Testis (tissue), 3 donors: ENCODE results near the gene UGDH. TPM values are rescaled to one million over a fixed set of nuclear protein-coding genes. Genes with fewer than 3 reads are reported as not detected.
A peak's percentile ranks its signal among the peaks of the same experiment; 100 is the strongest.

Experiments
- DNase-seq: peaks from one replicate; pipeline ENCODE4 v3.0.0-alpha.2; 2019
- H3K27ac ChIP-seq, 2 donors: fragments of 200-600 bp; sonication (generic); one replicate each; pipeline ENCODE4 v1.5.1; 2019
- H3K27me3 ChIP-seq: fragments of 200-600 bp; sonication (generic); one replicate; pipeline ENCODE4 v1.5.1; 2019
- H3K36me3 ChIP-seq: fragments of 200-600 bp; sonication (generic); one replicate; pipeline ENCODE4 v1.5.1; 2017; ENCODE audit warnings: low read depth; ENCODE audit errors: missing control alignments
- H3K4me1 ChIP-seq: fragments of 200-600 bp; sonication (generic); one replicate; pipeline ENCODE4 v1.5.1; 2019
- H3K4me3 ChIP-seq, 2 donors: fragments of 200-600 bp; sonication (generic); one replicate each; pipeline ENCODE4 v1.5.1; 2017 to 2019
- H3K9me3 ChIP-seq: fragments of 200-600 bp; sonication (generic); one replicate; pipeline ENCODE4 v1.5.1; 2017
- POLR2A ChIP-seq: fragments of 450-650 bp; IDR thresholded peaks from one replicate; pipeline ENCODE4 v1.6.1; 2017; ENCODE audit warnings: antibody characterized with exemption, mild to moderate bottlenecking, moderate library complexity
- WGBS, 2 donors: methylation state at CpG; one replicate each; pipeline ENCODE4 v1.1.5; 2018; 5-methylcytosine and 5-hydroxymethylcytosine counted together
- intact Hi-C: fragments of 100-400 bp; cut with DNase I; formaldehyde crosslinking; loops from one replicate; pipeline ENCODE4 v1.15.1; 2023; ENCODE audit warnings: low total_unique reads
- polyA plus RNA-seq: library from polyadenylated mRNA; stranded (reverse); fragments of 350-450 nt; fragmentation: Illumina TruSeq; extraction: RNeasy Lipid Tissue Mini Kit (QIAGEN cat#74804); gene quantifications from one replicate; pipeline ENCODE4 v1.2.3, GENCODE V29; 2014; ENCODE audit warnings: low read depth, low replicate concordance; ENCODE audit not compliant: insufficient read depth
- total RNA-seq, 2 donors: library from RNA; depleted of rRNA; stranded (reverse); fragments of >200 nt; gene quantifications; one replicate each; pipeline ENCODE4 v1.2.3, GENCODE V29; 2016
- TF ChIP-seq, protein P1 (sequence below), 3 experiments: fragments of 450-650 bp in 2 of 3; fragments of 200-600 bp in 1 of 3; sonication (generic) in 1 of 3; IDR thresholded peaks; one replicate each; pipeline ENCODE4 v1.5.1; 2016 to 2019; ENCODE audit warnings: antibody characterized with exemption in 3 of 3, mild to moderate bottlenecking in 2 of 3, moderate library complexity in 1 of 3

UGDH gene
- total and polyA plus RNA-seq, 3 donors from 2014 or later: 8.1 to 21.4 (median 11.3) TPM

DNA sequence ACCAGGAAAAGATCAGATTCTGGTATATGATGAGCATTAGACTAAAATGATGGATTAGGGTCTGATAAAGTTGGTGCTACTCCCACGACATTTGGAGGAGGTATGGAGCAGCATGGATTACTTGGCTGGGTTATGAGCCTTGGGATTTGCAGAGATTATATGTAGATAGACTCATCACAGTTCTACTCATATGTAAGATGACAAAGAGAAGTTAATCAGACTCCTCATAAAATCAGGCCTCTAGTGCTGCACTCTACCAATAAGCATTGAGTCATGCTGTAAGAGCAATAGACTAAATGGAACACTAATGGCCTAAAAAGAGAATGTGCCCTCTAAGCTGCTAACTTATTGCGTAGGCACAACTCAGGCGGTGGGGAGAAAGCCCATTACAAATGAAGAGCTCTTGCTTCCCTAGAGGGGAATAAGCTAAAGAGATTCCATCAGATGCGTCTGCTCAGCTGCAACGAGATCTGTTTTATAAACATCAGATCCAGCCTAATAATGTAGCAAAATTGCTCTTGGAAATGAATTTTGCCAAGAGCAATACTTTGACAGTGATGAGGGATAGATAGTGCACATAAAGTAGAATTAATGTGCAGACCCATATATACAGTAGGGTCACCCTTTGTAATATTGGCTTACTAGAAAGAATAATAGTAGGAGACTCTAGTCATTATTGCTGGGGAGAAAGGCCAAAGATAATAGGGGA, 50.9 kb downstream of the UGDH start:
- Histone ChIP-seq H3K9me3 (no peaks in the 10 kb centered on the region), H3K36me3 (no peaks in the 10 kb centered on the region), H3K27me3 (no peaks in the 10 kb centered on the region), H3K4me1 (no peaks in the 10 kb centered on the region), H3K4me3 (no peak overlapping the region), H3K27ac (no peak overlapping the region)
- intact Hi-C loops: no loop called here
- no peak for DNase-seq
- TF ChIP-seq POLR2A: no peak
- TF ChIP-seq, protein P1, sequence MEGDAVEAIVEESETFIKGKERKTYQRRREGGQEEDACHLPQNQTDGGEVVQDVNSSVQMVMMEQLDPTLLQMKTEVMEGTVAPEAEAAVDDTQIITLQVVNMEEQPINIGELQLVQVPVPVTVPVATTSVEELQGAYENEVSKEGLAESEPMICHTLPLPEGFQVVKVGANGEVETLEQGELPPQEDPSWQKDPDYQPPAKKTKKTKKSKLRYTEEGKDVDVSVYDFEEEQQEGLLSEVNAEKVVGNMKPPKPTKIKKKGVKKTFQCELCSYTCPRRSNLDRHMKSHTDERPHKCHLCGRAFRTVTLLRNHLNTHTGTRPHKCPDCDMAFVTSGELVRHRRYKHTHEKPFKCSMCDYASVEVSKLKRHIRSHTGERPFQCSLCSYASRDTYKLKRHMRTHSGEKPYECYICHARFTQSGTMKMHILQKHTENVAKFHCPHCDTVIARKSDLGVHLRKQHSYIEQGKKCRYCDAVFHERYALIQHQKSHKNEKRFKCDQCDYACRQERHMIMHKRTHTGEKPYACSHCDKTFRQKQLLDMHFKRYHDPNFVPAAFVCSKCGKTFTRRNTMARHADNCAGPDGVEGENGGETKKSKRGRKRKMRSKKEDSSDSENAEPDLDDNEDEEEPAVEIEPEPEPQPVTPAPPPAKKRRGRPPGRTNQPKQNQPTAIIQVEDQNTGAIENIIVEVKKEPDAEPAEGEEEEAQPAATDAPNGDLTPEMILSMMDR (IDR thresholded peaks at IDR 0.05): no peak
- WGBS, 2 donors: 83 to 84% methylated on average over 5 of the region's 5 CpGs

DNA sequence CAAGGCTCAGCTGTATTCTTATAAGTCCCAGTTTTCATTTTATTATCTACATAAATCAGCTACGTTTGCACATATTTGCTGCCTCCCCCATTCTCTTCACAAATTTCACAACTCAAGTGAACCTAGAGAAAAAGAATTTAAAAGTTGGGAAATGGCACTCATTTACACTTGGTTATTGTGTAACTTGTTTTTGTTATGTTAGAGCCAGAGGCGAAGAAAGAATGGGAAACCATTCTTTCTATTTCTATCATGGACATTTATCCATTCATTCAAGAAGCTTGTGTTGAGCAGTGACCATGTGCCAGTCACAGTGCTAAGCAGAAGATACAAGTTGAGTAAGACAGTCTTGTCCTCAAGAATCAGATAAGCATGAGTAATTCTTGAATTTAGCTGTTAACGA, 54.8 kb downstream of the UGDH start:
- TF ChIP-seq, protein P1 (IDR thresholded peaks at IDR 0.05): no peak
- no peak for TF ChIP-seq POLR2A
- no peaks in the 10 kb centered on the region for H3K36me3 ChIP-seq
- no peak for DNase-seq
- no peak overlapping the region for H3K4me3 ChIP-seq
- 75 to 83% methylated on average over 3 of the region's 3 CpGs for WGBS, 2 donors
- intact Hi-C loops: loop anchor here (5.0 kb wide), 1 partner anchor 505 kb away; the partner anchor contains the start of gene PDS5A
- H3K4me1 ChIP-seq: no peaks in the 10 kb centered on the region
- H3K9me3 ChIP-seq: no peaks in the 10 kb centered on the region
- no peak overlapping the region for H3K27ac ChIP-seq
- H3K27me3 ChIP-seq: no peaks in the 10 kb centered on the region

DNA sequence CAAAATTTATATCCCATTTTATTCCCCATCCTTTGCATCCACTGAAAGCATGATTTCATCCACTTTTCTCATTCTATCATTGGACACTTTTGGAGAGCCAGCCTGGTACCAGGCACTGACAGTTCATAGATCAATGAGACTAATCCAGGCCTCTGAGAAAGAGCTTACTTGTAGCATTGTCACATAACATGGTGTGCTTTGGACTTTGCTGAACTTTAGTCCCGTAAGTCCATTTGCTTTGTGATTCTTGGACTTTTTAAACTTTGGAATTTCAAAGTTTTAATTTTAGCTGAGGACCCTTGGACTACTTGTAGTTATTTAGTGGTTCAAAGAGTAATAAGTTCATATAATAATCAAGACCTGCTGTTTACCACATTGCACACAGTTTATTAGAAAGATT, 56.8 kb downstream of the UGDH start:
- H3K4me3 ChIP-seq: no peak overlapping the region
- TF ChIP-seq POLR2A: no peak
- TF ChIP-seq, protein P1 (IDR thresholded peaks at IDR 0.05): no peak
- DNase-seq: no peak
- no peaks in the 10 kb centered on the region for H3K27me3 ChIP-seq
- intact Hi-C loops: loop anchor here (5.0 kb wide), 1 partner anchor 507 kb away; the partner anchor contains the start of gene PDS5A
- H3K9me3 ChIP-seq: no peaks in the 10 kb centered on the region
- no peaks in the 10 kb centered on the region for H3K4me1 ChIP-seq
- H3K36me3 ChIP-seq: no peaks in the 10 kb centered on the region
- 70 to 89% methylated on average over 1 of the region's 1 CpG for WGBS, 2 donors
- H3K27ac ChIP-seq: peak overlapping the region in 1 of 2 donors; percentile 28

DNA sequence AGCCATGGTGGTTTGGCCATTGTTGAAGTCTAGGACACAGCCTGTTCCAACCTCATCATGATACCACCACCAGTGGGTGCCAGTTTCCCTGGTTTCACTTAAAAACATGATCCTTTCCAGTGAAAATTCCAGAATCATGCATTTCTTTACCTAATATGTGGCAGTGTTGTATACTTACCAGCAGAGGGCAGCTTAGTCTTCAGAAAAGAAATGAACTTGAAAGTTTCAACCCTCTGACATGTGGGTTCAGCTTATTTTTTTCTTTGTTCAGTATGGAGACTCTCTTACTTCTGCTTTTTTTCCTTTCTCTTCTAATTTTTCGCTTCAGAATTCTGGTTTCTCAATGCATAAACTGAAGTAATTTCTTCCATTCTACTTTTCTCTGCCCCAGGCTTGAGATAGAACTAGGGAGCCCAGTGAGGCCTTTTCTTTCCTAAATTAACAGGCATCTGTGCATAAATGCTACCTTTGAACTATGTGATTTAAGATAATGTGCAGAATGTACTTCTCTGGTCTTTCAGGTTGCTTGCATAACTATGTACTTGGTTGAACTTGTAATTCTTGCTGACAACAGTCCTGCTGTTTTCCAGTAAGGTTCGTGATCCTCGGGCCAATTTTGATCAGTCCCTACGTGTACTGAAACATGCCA, 57.7 kb downstream of the UGDH start:
- Histone ChIP-seq H3K4me1 (no peaks in the 10 kb centered on the region), H3K27ac (peak overlapping the region; percentile 28 to 36), H3K4me3 (no peak overlapping the region), H3K36me3 (no peaks in the 10 kb centered on the region), H3K27me3 (no peaks in the 10 kb centered on the region), H3K9me3 (no peaks in the 10 kb centered on the region)
- WGBS, 2 donors: 64 to 76% methylated on average over 4 of the region's 4 CpGs
- TF ChIP-seq, protein P1 (IDR thresholded peaks at IDR 0.05): peak; percentile 86 to 96 (median 86)
- no peak for TF ChIP-seq POLR2A
- DNase-seq: peak; percentile 75
- intact Hi-C loops: loop anchor here (5.0 kb wide), 1 partner anchor 508 kb away; the partner anchor contains the start of gene PDS5A
